Endothelial cell (in vitro differentiated cells): ENCODE measurements around the gene ITGB2. TPM values are rescaled to one million over a fixed set of nuclear protein-coding genes. Genes with fewer than 3 reads are reported as not detected.

Experiments
- DNase-seq: peaks from one replicate; pipeline ENCODE4 v3.0.0; 2021; ENCODE audit warnings: low spot score
- H3K27ac Mint-ChIP-seq: one replicate; pipeline ENCODE4 v1.8.0; 2021; ENCODE audit warnings: mixed read lengths, inconsistent platforms; ENCODE audit not compliant: unreplicated experiment
- H3K27me3 Mint-ChIP-seq: one replicate; pipeline ENCODE4 v1.8.0; 2021; ENCODE audit warnings: mild to moderate bottlenecking, moderate library complexity, mixed read lengths, inconsistent platforms; ENCODE audit not compliant: unreplicated experiment
- H3K36me3 Mint-ChIP-seq: one replicate; pipeline ENCODE4 v1.8.0; 2021; ENCODE audit warnings: mild to moderate bottlenecking, low read depth, mixed read lengths, inconsistent platforms; ENCODE audit not compliant: unreplicated experiment
- H3K4me1 Mint-ChIP-seq: one replicate; pipeline ENCODE4 v1.8.0; 2021; ENCODE audit warnings: mild to moderate bottlenecking, mixed read lengths, inconsistent platforms; ENCODE audit not compliant: unreplicated experiment
- H3K4me3 Mint-ChIP-seq: one replicate; pipeline ENCODE4 v1.8.0; 2021; ENCODE audit warnings: mild to moderate bottlenecking, mixed read lengths, inconsistent platforms; ENCODE audit not compliant: unreplicated experiment
- H3K9me3 Mint-ChIP-seq: one replicate; pipeline ENCODE4 v1.8.0; 2021; ENCODE audit warnings: mixed read lengths, inconsistent platforms; ENCODE audit not compliant: unreplicated experiment
- total RNA-seq: library from RNA; stranded (reverse); fragmentation: NEBNext Ultra II Directional; extraction: Animal tissue kit (Norgen Biotek cat#: 25700); gene quantifications from one replicate; pipeline ENCODE4 v1.2.1, GENCODE V29; 2021; ENCODE audit not compliant: unreplicated experiment
- TF ChIP-seq, protein P1 (sequence below): fragments of 200-600 bp; sonication (generic); IDR thresholded peaks from one replicate; pipeline ENCODE4 v1.5.0; 2021; ENCODE audit warnings: antibody characterized with exemption; ENCODE audit not compliant: unreplicated experiment

ITGB2 gene
- total RNA-seq, 1 donor from 2014 or later: 21.3 TPM

DNA sequence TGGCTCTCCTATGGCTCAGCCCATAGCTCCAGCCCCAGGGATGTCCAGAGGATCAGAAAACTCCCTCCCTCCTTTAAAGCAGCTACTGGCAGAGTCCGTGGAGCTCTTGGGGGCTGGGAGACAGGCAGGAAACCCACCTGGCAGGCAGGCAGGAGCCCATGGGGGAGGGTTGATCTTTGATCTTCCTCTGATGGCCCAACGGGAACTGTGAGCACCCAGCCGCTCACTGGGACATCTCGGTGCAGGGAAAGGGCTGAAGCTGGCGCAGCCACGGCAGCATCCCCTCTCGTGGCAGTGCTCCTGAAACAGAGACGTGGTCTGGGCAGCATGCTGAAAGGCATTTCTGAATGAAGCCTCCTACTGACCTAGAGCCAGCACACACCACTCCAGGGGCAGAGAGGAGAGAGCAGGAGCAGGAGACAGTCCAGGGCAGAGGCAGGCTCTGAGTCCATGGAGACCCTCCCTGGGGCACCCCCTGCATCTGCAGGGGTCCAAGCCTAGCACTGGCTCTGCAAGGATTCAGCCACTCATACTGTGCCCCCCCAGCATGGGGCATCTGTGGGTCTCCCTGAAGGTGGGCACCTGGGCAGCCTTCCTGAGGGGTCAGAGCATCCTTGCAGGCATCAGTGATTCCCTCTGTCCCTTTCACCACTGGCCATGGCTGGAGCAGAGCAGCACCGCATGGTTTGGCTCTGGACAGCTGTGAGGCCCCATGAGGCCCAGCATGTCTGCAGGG is 14.3 kb upstream of the ITGB2 start:
- peaks cover 4% of the 10 kb centered on the region for H3K36me3 Mint-ChIP-seq
- DNase-seq: no peak
- H3K9me3 Mint-ChIP-seq: no peaks in the 10 kb centered on the region
- TF ChIP-seq, protein P1, sequence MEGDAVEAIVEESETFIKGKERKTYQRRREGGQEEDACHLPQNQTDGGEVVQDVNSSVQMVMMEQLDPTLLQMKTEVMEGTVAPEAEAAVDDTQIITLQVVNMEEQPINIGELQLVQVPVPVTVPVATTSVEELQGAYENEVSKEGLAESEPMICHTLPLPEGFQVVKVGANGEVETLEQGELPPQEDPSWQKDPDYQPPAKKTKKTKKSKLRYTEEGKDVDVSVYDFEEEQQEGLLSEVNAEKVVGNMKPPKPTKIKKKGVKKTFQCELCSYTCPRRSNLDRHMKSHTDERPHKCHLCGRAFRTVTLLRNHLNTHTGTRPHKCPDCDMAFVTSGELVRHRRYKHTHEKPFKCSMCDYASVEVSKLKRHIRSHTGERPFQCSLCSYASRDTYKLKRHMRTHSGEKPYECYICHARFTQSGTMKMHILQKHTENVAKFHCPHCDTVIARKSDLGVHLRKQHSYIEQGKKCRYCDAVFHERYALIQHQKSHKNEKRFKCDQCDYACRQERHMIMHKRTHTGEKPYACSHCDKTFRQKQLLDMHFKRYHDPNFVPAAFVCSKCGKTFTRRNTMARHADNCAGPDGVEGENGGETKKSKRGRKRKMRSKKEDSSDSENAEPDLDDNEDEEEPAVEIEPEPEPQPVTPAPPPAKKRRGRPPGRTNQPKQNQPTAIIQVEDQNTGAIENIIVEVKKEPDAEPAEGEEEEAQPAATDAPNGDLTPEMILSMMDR: no peak
- H3K27me3 Mint-ChIP-seq: peaks cover 17% of the 10 kb centered on the region
- H3K27ac Mint-ChIP-seq: no peak overlapping the region
- H3K4me3 Mint-ChIP-seq: no peak overlapping the region
- peaks cover 3% of the 10 kb centered on the region for H3K4me1 Mint-ChIP-seq

DNA sequence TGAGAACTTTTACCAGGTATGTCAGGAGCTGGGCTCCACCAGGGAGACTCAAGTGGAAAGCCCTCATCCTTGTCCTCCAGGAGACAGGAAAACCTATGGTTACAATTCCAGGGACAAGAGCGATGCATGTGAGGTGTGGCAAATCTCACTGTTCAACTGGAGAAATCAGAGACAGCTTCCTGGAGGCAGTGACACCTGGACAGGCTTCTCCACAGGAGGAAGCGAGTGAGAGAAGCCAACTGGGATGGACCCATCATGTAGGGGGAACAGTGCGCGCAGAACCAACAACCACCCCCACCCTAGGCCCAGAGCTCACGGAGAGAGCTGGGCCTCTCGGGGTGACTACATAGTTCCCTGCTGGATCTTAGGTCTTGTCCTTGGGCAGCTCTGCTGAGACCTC is 13.6 kb upstream of the ITGB2 start:
- Mint-ChIP-seq H3K9me3 (no peaks in the 10 kb centered on the region), H3K27me3 (peaks cover 23% of the 10 kb centered on the region), H3K36me3 (peaks cover 4% of the 10 kb centered on the region), H3K4me3 (no peak overlapping the region), H3K27ac (no peak overlapping the region), H3K4me1 (peaks cover 3% of the 10 kb centered on the region)
- TF ChIP-seq, protein P1: no peak
- DNase-seq: no peak

DNA sequence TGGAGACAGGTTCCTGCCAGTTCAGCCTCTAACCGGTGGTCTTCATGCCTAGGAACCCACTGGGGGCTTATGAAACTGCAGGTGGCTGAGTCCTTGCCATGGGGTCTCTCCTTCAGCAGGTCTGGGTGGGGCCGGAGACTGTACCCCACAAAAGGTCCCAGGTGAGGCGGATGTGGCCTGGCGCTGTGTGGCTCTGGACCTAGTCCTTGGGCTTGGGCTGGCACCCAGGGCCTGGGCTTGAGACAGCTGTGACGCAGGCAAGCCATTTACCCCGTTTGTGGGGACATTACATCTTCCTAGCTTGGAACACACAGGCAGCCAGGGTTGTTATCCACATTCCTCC is 13.2 kb upstream of the ITGB2 start:
- H3K9me3 Mint-ChIP-seq: no peaks in the 10 kb centered on the region
- no peak overlapping the region for H3K27ac Mint-ChIP-seq
- DNase-seq: no peak
- H3K36me3 Mint-ChIP-seq: peaks cover 4% of the 10 kb centered on the region
- TF ChIP-seq, protein P1: no peak
- H3K27me3 Mint-ChIP-seq: peaks cover 23% of the 10 kb centered on the region
- H3K4me1 Mint-ChIP-seq: peaks cover 3% of the 10 kb centered on the region
- no peak overlapping the region for H3K4me3 Mint-ChIP-seq

DNA sequence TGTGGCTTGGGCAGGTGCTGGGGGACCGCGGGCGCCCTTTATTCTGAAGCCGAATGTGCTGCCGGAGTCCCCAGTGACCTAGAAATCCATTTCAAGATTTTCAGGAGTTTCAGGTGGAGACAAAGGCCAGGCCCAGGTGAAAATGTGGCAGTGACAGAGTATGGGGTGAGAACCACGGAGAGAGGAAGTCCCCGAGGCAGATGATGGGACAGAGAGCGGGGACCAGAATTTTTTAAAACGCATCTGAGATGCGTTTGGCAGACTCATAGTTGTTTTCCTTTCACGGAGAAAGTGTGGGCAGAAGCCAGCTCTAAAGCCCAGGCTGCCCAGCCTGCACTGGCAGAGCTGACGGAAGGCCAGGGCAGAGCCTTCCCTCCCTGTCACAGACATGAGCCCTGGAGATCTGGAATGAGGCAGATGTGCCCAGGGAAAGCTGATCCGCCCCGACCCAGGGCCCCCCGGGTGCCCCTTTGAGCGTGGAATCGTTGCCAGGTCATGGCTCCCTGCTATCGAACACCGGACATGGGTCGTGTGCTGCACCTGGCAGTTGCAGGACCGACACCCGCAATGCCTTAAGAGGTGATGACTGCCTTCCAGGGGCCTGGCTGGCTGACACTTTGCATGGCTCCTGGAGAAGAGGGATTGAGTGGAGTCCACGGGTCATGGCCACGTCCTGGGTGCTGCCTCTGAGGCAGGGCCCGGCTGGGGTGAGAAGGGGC is 12.7 kb upstream of the ITGB2 start:
- H3K27me3 Mint-ChIP-seq: peaks cover 23% of the 10 kb centered on the region
- H3K9me3 Mint-ChIP-seq: no peaks in the 10 kb centered on the region
- TF ChIP-seq, protein P1: no peak
- DNase-seq: no peak
- peaks cover 3% of the 10 kb centered on the region for H3K4me1 Mint-ChIP-seq
- H3K4me3 Mint-ChIP-seq: peak overlapping the region; percentile 72
- H3K36me3 Mint-ChIP-seq: peaks cover 4% of the 10 kb centered on the region
- no peak overlapping the region for H3K27ac Mint-ChIP-seq
